GM23338 (cell line): ENCODE results near the gene GPR179. TPM values are rescaled to one million over a fixed set of nuclear protein-coding genes. Genes with fewer than 3 reads are reported as not detected.

Experiments
- ATAC-seq: fragments of 200-7000 bp; cut with Tn5 transposase; 3 replicates; pipeline ENCODE4 v1.9.1; 2020
- DNase-seq: peaks from one replicate; pipeline ENCODE4 v3.0.0-alpha.2; 2015; ENCODE audit warnings: low spot score
- H2AFZ ChIP-seq: fragments of 200-600 bp; sonication (generic); 2 replicates; pipeline ENCODE4 v1.8.0; 2016; ENCODE audit warnings: antibody characterized with exemption, mild to moderate bottlenecking, moderate library complexity
- H3F3A ChIP-seq: fragments of 200-600 bp; sonication (generic); replicated peaks from 2 replicates; pipeline ENCODE4 v1.8.0; 2017; ENCODE audit warnings: antibody characterized with exemption, mixed run types, low read depth
- H3K27ac ChIP-seq: fragments of 200-600 bp; sonication (generic); 2 replicates; pipeline ENCODE4 v1.6.1; 2016; ENCODE audit warnings: low read depth
- H3K27me3 ChIP-seq: fragments of 200-600 bp; sonication (generic); 2 replicates; pipeline ENCODE4 v1.8.0; 2016; ENCODE audit warnings: mild to moderate bottlenecking, mixed run types, moderate library complexity; ENCODE audit not compliant: insufficient read depth
- H3K36me3 ChIP-seq: fragments of 200-600 bp; sonication (generic); 2 replicates; pipeline ENCODE4 v1.8.0; 2016; ENCODE audit warnings: mild to moderate bottlenecking; ENCODE audit not compliant: insufficient read depth
- H3K4me1 ChIP-seq: fragments of 200-600 bp; sonication (generic); 2 replicates; pipeline ENCODE4 v1.8.0; 2016; ENCODE audit warnings: mild to moderate bottlenecking, moderate library complexity; ENCODE audit not compliant: insufficient read depth
- H3K4me2 ChIP-seq: fragments of 200-600 bp; sonication (generic); 2 replicates; pipeline ENCODE4 v1.7.1; 2017; ENCODE audit warnings: mixed run types
- H3K4me3 ChIP-seq: fragments of 200-600 bp; sonication (generic); 2 replicates; pipeline ENCODE4 v1.6.1; 2016; ENCODE audit warnings: mixed run types
- H3K79me2 ChIP-seq: fragments of 200-600 bp; sonication (generic); replicated peaks from 2 replicates; pipeline ENCODE4 v1.8.0; 2017; ENCODE audit warnings: mild to moderate bottlenecking; ENCODE audit not compliant: insufficient read depth
- H3K9me2 ChIP-seq: fragments of 200-600 bp; sonication (generic); 2 replicates; pipeline ENCODE4 v1.8.0; 2017; ENCODE audit not compliant: insufficient read depth
- H4K20me1 ChIP-seq: fragments of 200-600 bp; sonication (generic); replicated peaks from 2 replicates; pipeline ENCODE4 v1.8.0; 2017; ENCODE audit warnings: mild to moderate bottlenecking; ENCODE audit not compliant: insufficient read depth
- H3K27ac Mint-ChIP-seq: 2 replicates; pipeline ENCODE4 v1.8.0; 2020; ENCODE audit warnings: inconsistent platforms, mild to moderate bottlenecking, moderate library complexity, mixed read lengths
- H3K27me3 Mint-ChIP-seq: 3 replicates; pipeline ENCODE4 v1.8.0; 2022; ENCODE audit warnings: low read depth, mild to moderate bottlenecking, moderate library complexity, mixed read lengths, inconsistent platforms; ENCODE audit not compliant: insufficient read depth, poor library complexity
- H3K36me3 Mint-ChIP-seq: 3 replicates; pipeline ENCODE4 v1.8.0; 2021; ENCODE audit warnings: low read depth, mild to moderate bottlenecking, inconsistent platforms, moderate library complexity, mixed read lengths
- H3K4me1 Mint-ChIP-seq: 3 replicates; pipeline ENCODE4 v1.8.0; 2020; ENCODE audit warnings: mild to moderate bottlenecking, inconsistent platforms, mixed read lengths
- H3K4me3 Mint-ChIP-seq: 3 replicates; pipeline ENCODE4 v1.8.0; 2021; ENCODE audit warnings: moderate library complexity, mild to moderate bottlenecking, inconsistent platforms, mixed read lengths
- H3K9me3 Mint-ChIP-seq: 3 replicates; pipeline ENCODE4 v1.8.0; 2020; ENCODE audit warnings: moderate library complexity, mild to moderate bottlenecking, inconsistent platforms, mixed read lengths
- CREB1 ChIP-seq: fragments of 250-450 bp; sonication (Bioruptor Pico); IDR thresholded peaks from 2 replicates; pipeline ENCODE4 v1.5.0; 2020; ENCODE audit warnings: low read depth, mild to moderate bottlenecking, moderate library complexity
- EZH2 ChIP-seq: fragments of 200-600 bp; sonication (generic); IDR thresholded peaks from one replicate; pipeline ENCODE4 v1.8.0; 2017; ENCODE audit warnings: antibody characterized with exemption, mild to moderate bottlenecking, low read depth; ENCODE audit not compliant: unreplicated experiment
- EZH2phosphoT487 ChIP-seq: fragments of 200-600 bp; sonication (generic); IDR thresholded peaks from one replicate; pipeline ENCODE4 v1.8.1; 2018; ENCODE audit warnings: antibody characterized with exemption; ENCODE audit not compliant: unreplicated experiment
- JUNB ChIP-seq: IDR thresholded peaks from one replicate; pipeline ENCODE4 v1.6.1; 2016; ENCODE audit warnings: antibody characterized with exemption; ENCODE audit not compliant: unreplicated experiment
- NANOG ChIP-seq: IDR thresholded peaks from 2 replicates; pipeline ENCODE4 v1.6.1; 2016; ENCODE audit warnings: antibody characterized with exemption, borderline replicate concordance
- POLR2AphosphoS5 ChIP-seq: IDR thresholded peaks from 2 replicates; pipeline ENCODE4 v1.6.1; 2016; ENCODE audit warnings: antibody characterized with exemption, low read depth
- STAT1 ChIP-seq: IDR thresholded peaks from one replicate; pipeline ENCODE4 v1.6.1; 2016; ENCODE audit warnings: antibody characterized with exemption; ENCODE audit not compliant: unreplicated experiment
- ZNF114 ChIP-seq: fragments of 250-450 bp; sonication (Bioruptor Pico); IDR thresholded peaks from 2 replicates; pipeline ENCODE4 v1.5.0; 2020; ENCODE audit warnings: mild to moderate bottlenecking, moderate library complexity
- ZNF331 ChIP-seq: fragments of 250-450 bp; sonication (Bioruptor Pico); IDR thresholded peaks from 2 replicates; pipeline ENCODE4 v1.5.0; 2020; ENCODE audit warnings: low read depth, mild to moderate bottlenecking, moderate library complexity
- polyA plus RNA-seq: library from polyadenylated mRNA; unstranded; fragments of >200 nt; fragmentation: Nextera tagmentation; extraction: Ambion mirVana; gene quantifications from 2 replicates; pipeline ENCODE4 v1.2.1, GENCODE V29; 2016
- total RNA-seq: library from RNA; depleted of rRNA; stranded (reverse); fragments of >200 nt; shearing (Covaris generic); gene quantifications from 2 replicates; pipeline ENCODE4 v1.2.3, GENCODE V29; 2014
- TF ChIP-seq, protein P1 (sequence below): fragments of 250-450 bp; sonication (Bioruptor Pico); IDR thresholded peaks from 2 replicates; pipeline ENCODE4 v1.5.0; 2020; ENCODE audit warnings: mild to moderate bottlenecking, moderate library complexity
- TF ChIP-seq, protein P2 (sequence below), 2 experiments: fragments of 200-600 bp in 1 of 2; sonication (generic) in 1 of 2; conservative IDR thresholded peaks; 2 replicates each; pipeline versions ENCODE4 v1.5.1 to v1.6.1; 2016 to 2017; ENCODE audit warnings: antibody characterized with exemption in 2 of 2, low read depth in 2 of 2, mild to moderate bottlenecking in 2 of 2, moderate library complexity in 1 of 2
- TF ChIP-seq, protein P3 (sequence below): IDR thresholded peaks from 2 replicates; pipeline ENCODE4 v1.6.1; 2016; ENCODE audit warnings: antibody characterized with exemption
- TF ChIP-seq, protein P4 (sequence below): IDR thresholded peaks from one replicate; pipeline ENCODE4 v1.6.1; 2018; ENCODE audit warnings: antibody characterized with exemption; ENCODE audit not compliant: unreplicated experiment

Gene GPR179
- total and polyA plus RNA-seq, 2 experiments from 2014 or later: 0.03 TPM

DNA sequence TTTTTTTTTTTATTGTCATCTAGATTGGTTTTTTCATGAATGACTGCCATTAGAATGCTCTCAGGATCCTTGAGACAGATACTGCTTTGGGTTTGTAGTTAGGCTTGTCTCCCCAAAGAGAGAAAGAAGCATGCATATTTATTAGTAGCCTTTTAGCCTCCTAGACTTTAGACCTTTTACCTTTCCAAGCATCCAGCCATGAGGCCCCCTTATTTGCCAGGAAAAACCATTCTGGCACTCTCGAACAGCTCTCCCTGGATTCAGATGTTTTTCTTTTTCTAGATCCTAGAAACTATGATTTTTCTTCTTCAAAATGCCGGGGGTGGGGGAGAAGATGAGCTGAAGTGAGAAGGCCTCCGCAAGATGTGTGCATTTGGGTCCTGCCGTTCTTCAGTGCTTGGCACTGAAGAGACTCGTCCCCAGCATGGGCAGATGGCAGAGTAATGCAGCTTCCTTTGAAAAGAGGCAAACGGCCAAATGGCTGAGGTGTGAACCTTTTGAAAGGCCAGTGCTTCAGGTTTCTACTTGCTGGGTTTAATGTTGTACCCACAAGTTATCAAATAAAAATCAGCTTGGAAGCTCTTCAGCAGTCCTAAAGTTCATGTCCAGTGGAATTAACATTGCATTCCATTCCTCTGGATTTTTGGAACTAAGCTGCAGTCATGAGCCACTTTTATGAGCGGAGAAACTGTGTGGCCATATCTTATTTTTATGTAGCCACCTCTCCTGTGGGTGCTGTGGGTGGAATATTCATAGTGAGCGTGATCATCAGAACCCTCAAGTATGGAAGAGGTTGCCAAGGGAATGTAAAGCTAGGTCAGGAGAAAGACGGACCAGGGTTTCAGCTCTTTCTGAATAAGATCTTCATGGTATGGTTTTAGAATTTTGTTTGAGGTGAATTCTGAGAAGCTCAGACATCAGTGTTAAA, 15.1 kb upstream of the GPR179 start:
- no peak for ATAC-seq
- H3K27ac ChIP-seq: no peak overlapping the region
- peak overlapping the region; percentile 38 for H3K27ac Mint-ChIP-seq

More for the DNA sequence above, 15.1 kb upstream of the GPR179 start:
- H3K4me3 Mint-ChIP-seq: no peak overlapping the region; the same call in 2 of the 3 replicates
- no peaks in the 10 kb centered on the region for H3K27me3 Mint-ChIP-seq
- H3K36me3 Mint-ChIP-seq: peaks cover 5% of the 10 kb centered on the region
- no peaks in the 10 kb centered on the region for H3K27me3 ChIP-seq
- peaks cover 88% of the 10 kb centered on the region for H3K79me2 ChIP-seq
- no peak overlapping the region for H3K4me3 ChIP-seq
- H3F3A ChIP-seq: 0 out of 2 replicates have a peak, but pooled peaks cover 6% of the 10 kb centered on the region
- no peak for DNase-seq
- H3K36me3 ChIP-seq: no peaks in the 10 kb centered on the region
- H4K20me1 ChIP-seq: peaks cover 16% of the 10 kb centered on the region
- no peaks in the 10 kb centered on the region for H3K9me2 ChIP-seq
- no peaks in the 10 kb centered on the region for H3K9me3 Mint-ChIP-seq
- peaks cover 48% of the 10 kb centered on the region for H3K4me1 ChIP-seq
- TF ChIP-seq EZH2 (no peak), EZH2phosphoT487 (no peak), POLR2AphosphoS5 (no peak), ZNF114 (CRISPR knock-in tag) (no peak), CREB1 (CRISPR knock-in tag) (no peak), STAT1 (no peak), NANOG (no peak), ZNF331 (no peak), JUNB (no peak)
- TF ChIP-seq, protein P1, sequence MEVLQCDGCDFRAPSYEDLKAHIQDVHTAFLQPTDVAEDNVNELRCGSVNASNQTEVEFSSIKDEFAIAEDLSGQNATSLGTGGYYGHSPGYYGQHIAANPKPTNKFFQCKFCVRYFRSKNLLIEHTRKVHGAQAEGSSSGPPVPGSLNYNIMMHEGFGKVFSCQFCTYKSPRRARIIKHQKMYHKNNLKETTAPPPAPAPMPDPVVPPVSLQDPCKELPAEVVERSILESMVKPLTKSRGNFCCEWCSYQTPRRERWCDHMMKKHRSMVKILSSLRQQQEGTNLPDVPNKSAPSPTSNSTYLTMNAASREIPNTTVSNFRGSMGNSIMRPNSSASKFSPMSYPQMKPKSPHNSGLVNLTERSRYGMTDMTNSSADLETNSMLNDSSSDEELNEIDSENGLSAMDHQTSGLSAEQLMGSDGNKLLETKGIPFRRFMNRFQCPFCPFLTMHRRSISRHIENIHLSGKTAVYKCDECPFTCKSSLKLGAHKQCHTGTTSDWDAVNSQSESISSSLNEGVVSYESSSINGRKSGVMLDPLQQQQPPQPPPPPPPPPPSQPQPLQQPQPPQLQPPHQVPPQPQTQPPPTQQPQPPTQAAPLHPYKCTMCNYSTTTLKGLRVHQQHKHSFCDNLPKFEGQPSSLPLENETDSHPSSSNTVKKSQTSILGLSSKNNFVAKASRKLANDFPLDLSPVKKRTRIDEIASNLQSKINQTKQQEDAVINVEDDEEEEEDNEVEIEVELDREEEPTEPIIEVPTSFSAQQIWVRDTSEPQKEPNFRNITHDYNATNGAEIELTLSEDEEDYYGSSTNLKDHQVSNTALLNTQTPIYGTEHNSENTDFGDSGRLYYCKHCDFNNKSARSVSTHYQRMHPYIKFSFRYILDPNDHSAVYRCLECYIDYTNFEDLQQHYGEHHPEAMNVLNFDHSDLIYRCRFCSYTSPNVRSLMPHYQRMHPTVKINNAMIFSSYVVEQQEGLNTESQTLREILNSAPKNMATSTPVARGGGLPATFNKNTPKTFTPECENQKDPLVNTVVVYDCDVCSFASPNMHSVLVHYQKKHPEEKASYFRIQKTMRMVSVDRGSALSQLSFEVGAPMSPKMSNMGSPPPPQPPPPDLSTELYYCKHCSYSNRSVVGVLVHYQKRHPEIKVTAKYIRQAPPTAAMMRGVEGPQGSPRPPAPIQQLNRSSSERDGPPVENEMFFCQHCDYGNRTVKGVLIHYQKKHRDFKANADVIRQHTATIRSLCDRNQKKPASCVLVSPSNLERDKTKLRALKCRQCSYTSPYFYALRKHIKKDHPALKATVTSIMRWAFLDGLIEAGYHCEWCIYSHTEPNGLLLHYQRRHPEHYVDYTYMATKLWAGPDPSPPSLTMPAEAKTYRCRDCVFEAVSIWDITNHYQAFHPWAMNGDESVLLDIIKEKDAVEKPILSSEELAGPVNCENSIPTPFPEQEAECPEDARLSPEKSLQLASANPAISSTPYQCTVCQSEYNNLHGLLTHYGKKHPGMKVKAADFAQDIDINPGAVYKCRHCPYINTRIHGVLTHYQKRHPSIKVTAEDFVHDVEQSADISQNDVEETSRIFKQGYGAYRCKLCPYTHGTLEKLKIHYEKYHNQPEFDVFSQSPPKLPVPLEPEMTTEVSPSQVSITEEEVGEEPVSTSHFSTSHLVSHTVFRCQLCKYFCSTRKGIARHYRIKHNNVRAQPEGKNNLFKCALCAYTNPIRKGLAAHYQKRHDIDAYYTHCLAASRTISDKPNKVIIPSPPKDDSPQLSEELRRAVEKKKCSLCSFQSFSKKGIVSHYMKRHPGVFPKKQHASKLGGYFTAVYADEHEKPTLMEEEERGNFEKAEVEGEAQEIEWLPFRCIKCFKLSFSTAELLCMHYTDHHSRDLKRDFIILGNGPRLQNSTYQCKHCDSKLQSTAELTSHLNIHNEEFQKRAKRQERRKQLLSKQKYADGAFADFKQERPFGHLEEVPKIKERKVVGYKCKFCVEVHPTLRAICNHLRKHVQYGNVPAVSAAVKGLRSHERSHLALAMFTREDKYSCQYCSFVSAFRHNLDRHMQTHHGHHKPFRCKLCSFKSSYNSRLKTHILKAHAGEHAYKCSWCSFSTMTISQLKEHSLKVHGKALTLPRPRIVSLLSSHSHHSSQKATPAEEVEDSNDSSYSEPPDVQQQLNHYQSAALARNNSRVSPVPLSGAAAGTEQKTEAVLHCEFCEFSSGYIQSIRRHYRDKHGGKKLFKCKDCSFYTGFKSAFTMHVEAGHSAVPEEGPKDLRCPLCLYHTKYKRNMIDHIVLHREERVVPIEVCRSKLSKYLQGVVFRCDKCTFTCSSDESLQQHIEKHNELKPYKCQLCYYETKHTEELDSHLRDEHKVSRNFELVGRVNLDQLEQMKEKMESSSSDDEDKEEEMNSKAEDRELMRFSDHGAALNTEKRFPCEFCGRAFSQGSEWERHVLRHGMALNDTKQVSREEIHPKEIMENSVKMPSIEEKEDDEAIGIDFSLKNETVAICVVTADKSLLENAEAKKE: no peak
- TF ChIP-seq, protein P2, sequence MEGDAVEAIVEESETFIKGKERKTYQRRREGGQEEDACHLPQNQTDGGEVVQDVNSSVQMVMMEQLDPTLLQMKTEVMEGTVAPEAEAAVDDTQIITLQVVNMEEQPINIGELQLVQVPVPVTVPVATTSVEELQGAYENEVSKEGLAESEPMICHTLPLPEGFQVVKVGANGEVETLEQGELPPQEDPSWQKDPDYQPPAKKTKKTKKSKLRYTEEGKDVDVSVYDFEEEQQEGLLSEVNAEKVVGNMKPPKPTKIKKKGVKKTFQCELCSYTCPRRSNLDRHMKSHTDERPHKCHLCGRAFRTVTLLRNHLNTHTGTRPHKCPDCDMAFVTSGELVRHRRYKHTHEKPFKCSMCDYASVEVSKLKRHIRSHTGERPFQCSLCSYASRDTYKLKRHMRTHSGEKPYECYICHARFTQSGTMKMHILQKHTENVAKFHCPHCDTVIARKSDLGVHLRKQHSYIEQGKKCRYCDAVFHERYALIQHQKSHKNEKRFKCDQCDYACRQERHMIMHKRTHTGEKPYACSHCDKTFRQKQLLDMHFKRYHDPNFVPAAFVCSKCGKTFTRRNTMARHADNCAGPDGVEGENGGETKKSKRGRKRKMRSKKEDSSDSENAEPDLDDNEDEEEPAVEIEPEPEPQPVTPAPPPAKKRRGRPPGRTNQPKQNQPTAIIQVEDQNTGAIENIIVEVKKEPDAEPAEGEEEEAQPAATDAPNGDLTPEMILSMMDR (conservative IDR thresholded peaks at IDR 0.05; ENCODE audit: low read depth in 2 of 2): no peak
- TF ChIP-seq, protein P3, sequence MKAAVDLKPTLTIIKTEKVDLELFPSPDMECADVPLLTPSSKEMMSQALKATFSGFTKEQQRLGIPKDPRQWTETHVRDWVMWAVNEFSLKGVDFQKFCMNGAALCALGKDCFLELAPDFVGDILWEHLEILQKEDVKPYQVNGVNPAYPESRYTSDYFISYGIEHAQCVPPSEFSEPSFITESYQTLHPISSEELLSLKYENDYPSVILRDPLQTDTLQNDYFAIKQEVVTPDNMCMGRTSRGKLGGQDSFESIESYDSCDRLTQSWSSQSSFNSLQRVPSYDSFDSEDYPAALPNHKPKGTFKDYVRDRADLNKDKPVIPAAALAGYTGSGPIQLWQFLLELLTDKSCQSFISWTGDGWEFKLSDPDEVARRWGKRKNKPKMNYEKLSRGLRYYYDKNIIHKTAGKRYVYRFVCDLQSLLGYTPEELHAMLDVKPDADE: no peak
- TF ChIP-seq, protein P4, sequence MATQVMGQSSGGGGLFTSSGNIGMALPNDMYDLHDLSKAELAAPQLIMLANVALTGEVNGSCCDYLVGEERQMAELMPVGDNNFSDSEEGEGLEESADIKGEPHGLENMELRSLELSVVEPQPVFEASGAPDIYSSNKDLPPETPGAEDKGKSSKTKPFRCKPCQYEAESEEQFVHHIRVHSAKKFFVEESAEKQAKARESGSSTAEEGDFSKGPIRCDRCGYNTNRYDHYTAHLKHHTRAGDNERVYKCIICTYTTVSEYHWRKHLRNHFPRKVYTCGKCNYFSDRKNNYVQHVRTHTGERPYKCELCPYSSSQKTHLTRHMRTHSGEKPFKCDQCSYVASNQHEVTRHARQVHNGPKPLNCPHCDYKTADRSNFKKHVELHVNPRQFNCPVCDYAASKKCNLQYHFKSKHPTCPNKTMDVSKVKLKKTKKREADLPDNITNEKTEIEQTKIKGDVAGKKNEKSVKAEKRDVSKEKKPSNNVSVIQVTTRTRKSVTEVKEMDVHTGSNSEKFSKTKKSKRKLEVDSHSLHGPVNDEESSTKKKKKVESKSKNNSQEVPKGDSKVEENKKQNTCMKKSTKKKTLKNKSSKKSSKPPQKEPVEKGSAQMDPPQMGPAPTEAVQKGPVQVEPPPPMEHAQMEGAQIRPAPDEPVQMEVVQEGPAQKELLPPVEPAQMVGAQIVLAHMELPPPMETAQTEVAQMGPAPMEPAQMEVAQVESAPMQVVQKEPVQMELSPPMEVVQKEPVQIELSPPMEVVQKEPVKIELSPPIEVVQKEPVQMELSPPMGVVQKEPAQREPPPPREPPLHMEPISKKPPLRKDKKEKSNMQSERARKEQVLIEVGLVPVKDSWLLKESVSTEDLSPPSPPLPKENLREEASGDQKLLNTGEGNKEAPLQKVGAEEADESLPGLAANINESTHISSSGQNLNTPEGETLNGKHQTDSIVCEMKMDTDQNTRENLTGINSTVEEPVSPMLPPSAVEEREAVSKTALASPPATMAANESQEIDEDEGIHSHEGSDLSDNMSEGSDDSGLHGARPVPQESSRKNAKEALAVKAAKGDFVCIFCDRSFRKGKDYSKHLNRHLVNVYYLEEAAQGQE: no peak
- H2AFZ ChIP-seq: no peak overlapping the region
- H3K4me1 Mint-ChIP-seq: peaks cover 63% of the 10 kb centered on the region
- no peak overlapping the region for H3K4me2 ChIP-seq
